Globus pallidus (tissue), 1 donor: ENCODE measurements around the gene SERPINA9.
"Not testable (repeated sequence)": the region's sequence is repeated elsewhere in the genome, so short reads cannot be mapped to it uniquely, and the experiment has no call there.

ENCODE experiments used
- DNase-seq: peaks from one replicate; pipeline ENCODE4 v3.0.0-alpha.2; 2015; ENCODE audit warnings: low spot score

The SERPINA9 gene, protein sequence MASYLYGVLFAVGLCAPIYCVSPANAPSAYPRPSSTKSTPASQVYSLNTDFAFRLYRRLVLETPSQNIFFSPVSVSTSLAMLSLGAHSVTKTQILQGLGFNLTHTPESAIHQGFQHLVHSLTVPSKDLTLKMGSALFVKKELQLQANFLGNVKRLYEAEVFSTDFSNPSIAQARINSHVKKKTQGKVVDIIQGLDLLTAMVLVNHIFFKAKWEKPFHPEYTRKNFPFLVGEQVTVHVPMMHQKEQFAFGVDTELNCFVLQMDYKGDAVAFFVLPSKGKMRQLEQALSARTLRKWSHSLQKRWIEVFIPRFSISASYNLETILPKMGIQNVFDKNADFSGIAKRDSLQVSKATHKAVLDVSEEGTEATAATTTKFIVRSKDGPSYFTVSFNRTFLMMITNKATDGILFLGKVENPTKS

DNA sequence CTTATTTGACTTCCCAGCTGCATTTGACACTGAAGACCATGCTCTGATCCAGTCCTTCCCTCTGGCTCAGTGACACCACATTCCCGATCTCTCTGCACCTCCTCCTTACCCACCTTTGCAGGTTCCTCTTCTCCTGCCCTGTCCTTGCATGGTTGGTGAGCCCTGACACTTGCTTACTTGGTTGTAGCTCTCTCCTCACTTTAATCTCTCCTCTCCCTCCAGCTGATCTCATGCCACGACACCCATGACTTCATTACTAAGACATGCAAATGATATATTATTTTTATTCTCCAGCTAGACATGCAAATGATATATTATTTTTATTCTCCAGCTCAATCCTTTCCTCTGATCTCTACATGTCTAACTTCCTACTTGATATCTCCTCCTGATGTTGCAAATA, at the start of gene SERPINA9:
Gene SERPINA9 (minus strand): TSS at position 175 of the 400 bp plus-strand sequence. CDS start 6,357 bp downstream, outside the sequence.
- DNase-seq, result no peak

DNA sequence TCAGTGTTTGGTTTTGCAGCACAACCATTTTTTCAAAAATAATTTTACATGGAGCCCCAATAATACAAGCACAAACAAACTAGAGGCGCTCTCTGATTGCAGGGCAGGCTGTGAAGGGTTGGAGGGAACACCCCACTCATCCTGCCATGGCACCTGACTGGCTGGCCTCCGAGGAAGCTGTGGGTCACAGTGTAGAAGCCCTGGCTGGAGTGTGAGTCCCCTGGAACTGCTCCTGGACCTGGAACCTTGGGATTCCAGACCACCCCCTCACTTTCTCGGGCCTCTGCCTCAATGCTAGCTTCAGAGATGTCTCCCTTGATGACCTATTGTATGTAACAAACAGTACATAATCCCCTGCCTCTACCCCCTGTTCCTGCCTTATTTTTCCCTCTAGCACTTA, 48.1 kb upstream of the SERPINA9 start:
- no peak for DNase-seq

DNA sequence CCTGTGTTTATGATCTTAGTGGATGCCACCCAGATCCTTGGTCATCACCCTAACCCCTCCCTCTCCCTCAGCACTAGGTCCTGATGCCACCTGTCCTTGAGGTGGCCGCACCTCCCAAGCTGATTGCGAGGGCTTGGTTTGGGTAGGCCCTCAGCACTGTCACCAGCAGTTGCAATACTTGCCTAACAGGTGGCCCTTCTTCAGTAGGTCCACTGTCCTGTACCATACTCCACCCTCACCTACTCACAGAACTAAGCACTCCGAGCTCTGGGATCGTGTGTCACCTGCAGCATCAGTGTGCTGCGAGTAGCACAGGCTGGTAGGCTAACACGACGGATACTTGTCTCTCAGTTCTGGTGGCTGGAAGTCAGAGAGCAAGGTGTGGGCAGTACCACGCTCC, 47.3 kb upstream of the SERPINA9 start:
- DNase-seq, result no peak

DNA sequence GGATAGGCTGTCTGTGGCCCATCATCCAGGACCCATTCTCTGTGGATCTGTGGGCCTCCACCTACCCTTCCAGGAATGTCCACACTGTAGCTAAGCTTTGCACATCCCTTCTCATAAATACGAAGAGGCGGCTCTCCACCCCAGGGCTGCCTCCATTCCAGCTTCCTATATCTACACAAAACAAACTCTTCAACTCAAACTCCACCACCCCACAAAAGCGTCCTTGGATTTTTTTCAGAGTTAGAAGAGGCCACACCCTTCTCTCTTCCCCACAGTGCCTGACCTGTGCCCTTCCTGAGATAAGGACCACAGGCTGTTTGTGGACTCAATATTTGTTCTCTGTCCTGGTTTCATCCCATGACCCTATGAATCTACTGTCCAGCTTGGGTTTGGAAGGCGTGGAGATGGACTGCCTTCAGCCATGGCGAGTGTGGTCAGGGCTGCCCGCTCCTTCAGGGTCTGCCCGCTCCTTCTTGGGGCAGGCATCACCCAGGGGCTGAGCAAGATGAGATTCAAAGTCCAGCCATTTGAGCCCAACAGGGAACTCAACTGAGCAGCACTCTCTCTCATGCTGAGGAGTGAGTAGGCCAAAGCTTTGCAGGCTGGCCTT, 46.2 kb upstream of the SERPINA9 start:
- DNase-seq, result no peak

DNA sequence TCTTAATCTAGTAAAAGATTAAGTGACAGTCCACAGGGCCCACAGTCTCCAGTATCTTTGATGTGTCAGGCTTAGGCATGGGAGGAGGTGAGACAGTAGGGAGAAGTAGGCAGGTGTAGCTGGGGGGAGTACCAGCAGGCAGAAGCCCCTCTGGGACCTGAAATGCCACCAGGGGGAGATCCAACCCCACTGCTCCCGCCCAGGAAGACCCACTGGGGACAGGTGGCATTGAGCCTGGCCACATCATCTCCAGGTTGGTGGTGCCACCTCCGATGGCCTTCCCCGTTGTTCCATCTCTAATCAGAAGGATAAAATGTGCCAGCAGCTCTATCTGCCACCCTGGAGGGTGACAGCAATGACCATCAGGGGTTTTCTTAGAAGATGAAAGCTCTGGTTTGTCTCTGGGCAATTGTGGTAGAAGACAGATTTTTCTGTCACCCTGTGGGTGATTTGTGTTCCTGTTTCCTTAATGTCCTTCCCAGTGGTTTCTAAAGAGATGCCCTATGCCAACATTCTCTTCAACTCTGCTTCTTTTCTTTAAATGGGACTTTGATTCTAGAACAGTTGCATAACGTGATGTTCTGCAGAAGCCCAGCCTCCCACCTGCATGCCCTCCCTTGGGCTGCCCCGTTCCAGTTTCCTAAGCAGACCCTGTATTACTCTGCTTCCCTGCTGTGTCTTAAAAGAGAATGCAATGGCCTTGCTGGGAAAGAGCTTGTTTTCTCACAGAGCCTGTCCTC, 45.5 kb upstream of the SERPINA9 start:
- no peak for DNase-seq

DNA sequence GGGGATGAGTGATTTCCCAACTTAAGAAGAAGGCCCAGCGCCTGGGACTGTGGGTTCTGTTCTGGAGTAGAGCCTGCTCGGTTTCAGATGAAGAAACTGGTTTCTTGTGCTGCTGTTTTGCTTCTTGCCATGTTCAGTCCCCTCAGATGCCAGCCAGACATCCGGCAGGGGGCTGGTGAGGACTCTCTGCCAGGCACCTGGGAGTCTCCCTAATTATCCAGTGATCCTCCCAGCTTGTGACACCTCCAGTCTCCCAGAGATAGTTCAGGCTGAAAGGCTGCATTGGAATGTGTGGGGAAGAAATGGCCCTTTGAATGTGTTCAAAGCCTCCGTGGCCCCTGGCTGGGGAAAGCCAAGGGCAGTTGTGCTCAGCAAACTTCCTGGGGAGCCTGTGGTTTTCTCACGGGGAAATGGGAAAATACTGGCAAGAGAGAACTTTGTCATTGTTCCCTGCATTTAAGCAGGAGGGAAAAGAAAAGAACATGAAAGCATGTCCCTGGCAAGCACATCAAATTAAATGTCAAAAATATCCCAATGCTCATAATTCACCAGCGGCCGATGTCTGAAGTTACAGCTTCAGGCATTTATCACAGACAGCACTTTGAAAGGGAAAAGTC, 41.8 kb upstream of the SERPINA9 start:
- DNase-seq, result no peak

DNA sequence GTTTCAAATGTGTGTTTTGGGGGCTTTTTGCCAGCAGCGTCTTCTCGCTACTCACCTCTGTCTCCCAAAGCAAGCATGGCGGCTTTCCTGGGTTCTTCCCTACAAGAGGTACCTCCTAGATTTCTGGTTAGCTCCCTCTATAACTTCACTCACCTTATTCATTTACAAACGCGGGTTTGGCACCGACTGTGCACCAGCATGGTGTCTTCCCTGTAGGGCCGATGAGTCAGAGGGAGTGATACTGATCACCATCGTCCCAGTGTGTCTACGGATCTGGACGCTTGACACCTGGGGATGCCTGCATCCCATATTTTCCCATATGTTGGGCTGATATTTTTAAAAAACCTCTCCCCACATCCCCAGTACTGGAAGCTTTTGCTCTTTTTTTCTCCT, 41.2 kb upstream of the SERPINA9 start:
- DNase-seq, result no peak

DNA sequence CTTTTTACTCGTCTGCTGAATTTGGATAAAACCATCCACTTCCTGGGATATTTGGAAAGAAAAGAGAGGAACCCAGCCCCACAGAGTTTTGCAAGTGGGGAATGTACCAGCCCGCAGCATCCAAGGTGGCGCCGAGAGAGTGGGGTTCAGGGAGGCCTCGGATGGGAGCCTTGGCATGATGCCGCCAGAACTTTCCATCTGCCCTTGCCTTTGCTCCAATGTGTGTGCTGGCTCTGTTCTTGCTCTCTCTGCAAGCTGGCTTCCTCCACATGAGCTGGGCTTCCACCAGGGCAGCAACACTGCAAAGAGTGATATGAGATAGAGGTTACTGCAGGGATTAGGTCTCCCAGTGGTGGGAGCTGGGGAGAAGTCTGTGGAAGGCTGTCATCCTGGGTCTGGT, 39.9 kb upstream of the SERPINA9 start:
- DNase-seq, result no peak

DNA sequence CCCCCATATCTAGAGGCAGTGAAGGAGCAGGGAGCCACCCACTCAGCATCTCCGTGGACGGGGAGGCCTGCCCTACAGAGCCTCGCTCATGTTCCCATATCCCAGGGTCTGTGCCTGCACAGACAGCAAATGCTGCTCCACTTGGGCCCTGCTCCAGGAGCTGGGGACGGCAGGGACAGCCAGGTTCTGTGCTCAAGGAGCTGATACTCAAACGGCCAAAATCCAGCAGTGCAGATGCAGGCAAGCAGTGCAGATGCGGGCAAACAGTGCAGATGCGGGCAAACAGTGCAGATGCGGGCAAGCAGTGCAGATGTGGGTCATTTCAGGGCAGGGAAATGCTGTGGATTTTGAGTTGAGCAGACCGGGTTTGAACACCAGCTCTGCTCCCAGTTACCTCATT, 39.4 kb upstream of the SERPINA9 start:
- no peak for DNase-seq

DNA sequence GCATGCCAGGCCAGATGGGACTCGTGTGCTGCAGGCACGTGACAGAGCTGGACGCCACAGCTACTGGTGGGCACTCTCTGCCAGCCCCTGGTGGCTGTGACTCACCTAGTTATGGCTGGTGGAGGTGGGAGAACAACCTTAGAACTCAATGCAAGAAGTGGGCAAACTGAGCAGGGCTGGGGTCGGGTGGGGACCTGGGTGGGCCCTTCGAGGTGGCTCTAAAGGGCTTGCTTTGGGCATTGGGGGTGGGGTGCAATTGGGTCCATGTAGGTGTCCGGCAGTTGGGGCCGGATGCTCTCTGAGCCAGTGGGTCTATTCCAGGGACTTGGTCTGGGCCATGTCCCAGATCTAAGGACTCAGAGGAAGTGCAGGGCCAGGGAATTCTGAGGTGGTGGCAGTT, 38.4 kb upstream of the SERPINA9 start:
- no peak for DNase-seq

DNA sequence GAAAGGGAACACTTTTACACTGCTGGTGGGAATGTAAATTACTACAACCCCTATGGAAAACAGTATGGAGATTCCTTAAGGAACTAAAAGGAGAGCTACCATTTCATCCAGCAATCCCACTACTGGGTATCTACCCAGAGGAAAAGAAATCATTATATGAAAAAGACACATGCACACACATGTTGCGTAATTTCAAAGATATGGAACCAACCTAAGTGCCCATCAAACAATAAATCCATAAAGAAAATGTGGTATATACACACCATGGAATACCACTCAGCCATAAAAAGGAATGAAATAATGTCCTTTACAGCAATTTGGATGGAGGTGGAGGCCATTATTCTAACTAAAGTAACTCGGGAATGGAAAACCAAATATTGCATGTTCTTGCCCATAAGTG, 34.5 kb upstream of the SERPINA9 start:
- not testable (repeated sequence) for DNase-seq

DNA sequence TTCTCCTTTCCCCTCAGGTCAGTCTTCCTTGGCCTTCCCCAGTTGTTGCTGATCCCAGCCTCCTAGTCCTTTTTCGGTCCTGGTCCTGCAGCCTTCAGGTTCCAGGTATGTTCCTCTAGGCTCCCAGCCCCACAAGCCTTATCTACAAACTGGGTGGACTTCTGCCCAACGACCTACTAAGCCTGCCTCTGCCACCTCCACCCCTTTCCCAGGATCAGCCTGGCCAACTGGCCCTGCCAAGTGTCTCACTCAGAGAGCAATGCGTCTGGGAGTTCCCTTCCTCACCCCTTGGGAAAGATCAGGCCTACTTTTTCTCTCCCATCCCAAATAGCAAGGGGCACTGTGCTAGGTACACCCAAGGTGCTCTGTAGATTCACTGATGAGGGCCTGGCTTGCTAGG, 33.4 kb upstream of the SERPINA9 start, which contains the start of gene SERPINA12:
Gene SERPINA12 (minus strand): TSS at position 114 of the 400 bp plus-strand sequence. CDS start 11,072 bp downstream, outside the sequence.
- no peak for DNase-seq

DNA sequence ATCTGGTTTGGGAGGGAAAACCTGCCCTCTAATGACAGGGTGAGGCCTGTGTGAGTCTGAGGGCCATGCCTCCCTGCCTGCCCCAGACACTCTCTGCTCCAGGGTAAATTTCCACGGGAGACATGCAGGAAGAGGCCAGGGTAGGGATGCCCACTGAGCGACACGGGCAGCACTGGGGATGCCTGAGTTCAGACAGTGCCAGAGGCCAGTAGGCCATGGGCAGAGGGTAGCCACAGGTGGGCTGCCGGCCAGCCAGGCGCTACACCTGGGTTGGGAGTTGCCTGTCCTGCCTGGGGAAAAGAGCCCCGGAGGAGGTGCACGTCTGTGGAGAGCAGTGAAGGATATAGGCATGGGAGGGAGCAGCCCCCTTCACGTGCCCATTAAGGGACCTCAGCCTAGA, 29.6 kb upstream of the SERPINA9 start:
- no peak for DNase-seq

DNA sequence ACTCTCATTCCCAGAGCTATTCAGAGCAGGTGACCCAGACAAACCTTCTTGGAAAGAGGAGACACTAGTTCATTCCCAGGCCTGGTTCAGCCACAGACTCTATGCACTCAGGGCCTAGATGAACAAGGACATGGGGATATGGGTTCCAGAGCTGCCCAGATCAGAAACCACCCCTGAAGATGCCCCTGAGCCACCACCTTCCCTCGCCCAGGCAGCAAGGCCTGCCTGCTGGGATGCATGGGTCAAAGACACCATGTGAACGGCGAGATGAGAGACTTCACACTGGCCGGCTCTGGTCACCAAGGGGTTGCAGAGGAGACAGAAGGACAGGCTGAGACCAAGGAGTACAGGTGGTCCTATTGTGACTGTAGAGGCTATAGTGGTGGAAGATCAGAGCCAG, 29.2 kb upstream of the SERPINA9 start:
- DNase-seq, result no peak

DNA sequence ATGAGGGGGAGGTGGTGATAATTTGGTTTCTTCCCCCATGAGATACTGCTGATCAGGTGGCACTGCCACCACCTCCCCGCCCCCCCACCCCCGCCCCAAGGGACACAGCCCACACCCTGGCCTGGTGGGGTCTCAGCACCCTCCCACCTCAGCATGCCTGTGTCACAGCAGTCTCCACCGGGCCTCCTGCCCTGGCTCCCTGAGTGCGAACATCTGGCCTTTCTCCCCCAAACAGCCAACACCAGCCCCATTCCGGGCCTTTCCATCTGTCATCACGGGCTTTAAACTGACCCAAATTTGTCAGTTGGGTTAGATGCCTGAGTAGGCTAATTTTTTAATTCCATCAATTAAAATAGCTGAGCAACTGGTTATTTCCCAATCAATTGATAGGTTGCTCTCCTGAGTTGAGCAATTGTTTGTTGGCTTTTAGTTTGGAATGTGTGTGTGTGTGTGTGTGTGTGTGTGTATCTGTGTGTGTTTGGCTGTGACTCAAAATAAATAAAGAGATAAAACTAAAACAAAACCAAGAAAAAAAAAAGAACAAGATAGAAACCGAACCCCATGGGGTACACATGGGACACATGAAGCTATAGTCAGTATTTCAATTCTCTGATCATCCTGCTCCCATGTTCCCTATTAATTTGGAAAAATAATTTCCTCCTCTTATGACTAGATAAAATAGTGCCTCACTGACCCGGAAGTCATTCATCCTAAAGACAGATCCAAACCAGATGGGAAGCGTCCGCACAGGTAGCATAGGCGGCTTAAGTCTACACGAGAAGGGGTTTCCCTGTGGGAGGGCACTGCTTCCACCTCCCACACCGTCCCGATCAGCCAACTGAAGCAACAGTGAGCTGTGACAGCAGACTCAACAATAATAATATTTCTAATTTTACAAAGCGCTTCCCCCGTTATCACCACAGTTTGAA, 25.9 kb upstream of the SERPINA9 start:
- DNase-seq, result no peak

DNA sequence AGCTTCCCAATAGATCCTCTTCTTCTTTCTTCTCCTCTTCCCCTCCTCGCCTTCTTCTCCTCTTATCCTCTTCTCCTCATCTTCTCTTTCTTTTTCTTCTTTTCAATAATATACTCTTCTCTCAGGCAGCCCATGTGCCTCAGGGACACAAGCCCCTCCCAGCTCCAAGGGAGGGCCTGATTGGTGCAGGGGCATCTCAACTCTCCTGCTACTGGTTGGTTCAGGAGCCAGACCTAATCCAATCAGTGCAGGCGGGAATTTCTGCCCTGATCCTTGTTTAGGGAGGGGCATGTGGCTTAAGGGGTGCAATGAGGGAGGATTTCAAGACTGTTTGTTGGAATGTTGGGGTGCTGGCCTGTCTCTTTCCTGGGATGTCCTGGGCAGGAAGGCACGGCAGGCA, 24.3 kb upstream of the SERPINA9 start:
- DNase-seq, result no peak

DNA sequence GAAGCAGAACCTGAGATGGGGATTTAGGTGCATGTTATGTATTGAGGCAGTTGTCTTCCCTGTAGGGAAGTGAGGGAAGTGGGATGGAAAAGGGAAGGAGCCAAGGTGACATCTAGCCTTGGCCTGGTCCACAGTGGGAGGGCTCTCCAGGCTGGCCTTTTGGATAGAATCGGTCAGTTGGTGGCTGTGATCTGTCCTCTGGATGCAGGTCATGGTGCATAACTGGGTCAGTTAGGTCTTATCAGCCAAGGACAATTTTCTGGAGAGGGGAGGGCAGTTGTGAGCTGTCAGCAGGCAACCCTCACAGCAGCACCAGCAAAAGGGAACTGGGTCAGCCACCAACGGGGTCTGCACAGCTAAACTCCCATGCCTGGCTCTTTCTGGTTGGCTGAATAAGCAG, 23.7 kb upstream of the SERPINA9 start:
- no peak for DNase-seq

DNA sequence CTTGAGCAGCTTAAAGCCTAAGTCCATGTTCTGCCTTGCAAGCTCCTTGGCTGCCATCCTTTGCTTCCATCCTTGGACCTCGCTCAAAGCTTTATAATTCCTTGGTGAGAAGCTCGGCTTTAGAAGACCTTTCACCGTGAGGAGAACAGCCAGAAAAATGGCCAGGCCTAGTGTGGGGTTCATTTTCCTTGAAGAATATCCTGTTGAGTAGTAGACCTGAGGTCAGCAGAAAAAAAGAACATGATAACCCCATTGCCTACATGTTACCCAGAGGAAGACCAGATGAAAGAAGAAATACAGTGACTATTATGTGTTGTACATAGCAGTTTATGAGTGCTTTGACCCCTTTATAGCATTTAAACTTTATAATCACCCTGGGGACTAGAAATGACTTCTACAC, 22.2 kb upstream of the SERPINA9 start:
- DNase-seq, result no peak

DNA sequence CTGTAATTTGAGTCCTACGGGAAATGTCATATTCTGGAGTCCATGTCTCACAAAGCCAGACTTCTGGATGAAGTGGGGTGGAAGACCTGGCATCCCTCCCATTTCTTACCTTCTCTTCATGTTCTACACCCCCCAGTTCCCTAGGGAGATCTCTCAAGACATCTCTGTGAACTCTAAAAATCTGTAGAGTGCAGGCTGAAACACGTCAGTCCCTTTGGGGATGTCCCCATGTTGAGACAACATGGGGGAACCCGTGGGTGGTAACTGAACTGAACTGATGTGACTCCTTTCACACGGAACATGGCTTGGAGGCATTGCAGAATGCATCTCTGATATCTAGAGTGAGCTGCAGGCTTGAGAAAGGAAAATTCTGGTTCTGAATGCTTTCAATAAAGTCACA, 18.1 kb upstream of the SERPINA9 start:
- no peak for DNase-seq

DNA sequence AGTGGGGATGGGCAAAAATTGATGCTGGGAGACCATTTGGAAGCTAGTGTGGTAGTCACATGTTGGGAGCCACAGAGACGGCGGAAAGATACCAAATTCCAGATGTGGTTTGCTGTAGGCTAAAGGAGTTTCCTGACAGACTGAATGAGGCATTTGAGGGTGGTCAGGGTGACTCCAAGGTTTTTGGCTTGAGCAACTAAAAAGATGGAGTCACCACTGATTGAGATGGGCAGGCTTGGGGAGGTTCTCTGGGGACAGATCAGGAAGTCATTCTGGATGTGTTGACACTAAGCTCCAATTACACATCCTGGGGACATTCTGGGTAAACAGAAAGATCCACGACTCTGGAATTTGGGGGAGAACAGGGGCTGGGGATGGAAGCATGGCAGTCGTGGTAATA, 15.5 kb upstream of the SERPINA9 start:
- no peak for DNase-seq

DNA sequence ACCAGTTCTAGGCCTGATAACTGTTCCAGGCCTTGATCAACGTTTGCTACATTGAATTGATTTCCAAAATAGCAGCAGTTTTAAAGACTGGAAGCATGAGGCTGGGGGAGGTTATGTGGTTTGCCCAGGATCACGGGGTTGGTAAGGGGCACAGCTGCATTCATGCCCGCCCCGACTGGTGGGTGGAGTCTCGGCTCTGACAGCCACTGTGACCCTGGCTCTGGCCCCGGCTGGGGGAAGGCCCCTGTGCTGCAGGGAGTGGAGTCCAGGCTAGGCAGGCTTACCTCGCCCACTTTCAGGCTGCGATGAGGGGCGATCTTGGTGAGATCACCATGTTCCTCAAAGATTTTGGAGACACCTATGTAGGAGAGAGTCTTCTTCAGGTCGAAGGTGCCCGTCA, 13.3 kb upstream of the SERPINA9 start:
- DNase-seq, result no peak
